Measurements from ENCODE around the gene PAGR1. TPM values are rescaled to one million over a fixed set of nuclear protein-coding genes. Genes with fewer than 3 reads are reported as not detected.

PAGR1 gene
- total and polyA plus RNA-seq, 2 of the 13 experiments (the other 11 are each of a cell fraction or from before 2014, with no cell fraction given): 9.8 to 66.4 TPM

DNA sequence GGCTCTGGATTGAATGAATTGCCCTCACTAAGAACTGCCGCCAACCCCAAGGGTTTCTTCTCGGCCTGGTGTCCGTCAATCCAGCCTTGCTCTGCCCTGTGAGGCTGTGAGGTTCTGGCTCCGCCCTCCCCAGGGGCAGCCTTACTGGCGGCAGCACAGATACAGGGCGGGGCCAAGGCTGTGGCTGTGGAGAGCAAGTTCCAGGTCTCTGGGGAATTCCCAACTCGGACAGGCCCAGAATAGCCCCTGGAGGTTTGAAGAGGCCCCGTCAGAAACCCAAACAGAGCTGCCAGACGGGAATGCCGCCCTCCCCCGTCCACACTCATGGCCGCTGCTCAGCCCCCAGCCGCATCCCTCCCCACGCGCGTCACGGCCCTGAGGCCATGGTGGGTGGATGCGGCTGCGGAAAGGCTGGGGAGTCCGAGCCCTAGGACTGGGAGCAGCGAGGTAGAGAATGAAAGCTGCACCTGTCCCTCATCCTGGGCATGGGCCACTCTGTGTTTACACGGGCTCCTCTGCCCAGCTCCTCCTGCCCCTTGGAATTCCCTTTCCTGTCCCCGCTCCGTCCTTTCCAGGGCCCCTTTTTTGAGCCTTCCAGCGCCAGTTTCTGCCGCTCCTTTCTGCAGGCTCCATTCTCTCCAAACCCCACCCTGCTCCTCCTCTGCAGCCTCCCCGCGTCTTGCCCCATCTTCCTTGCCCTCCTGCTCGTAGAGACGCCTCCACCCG lies 4.6 kb upstream of the PAGR1 start (continued):
- TF ChIP-seq ZNF556 (CRISPR knock-in tag; IDR thresholded peaks at IDR 0.05; ENCODE audit: borderline replicate concordance) (peak; percentile 47; the same call in 1 of the 2 replicates), TCF7L2 (IDR thresholded peaks at IDR 0.05; ENCODE audit: low read depth, low read length) (no peak), ZNF558 (CRISPR knock-in tag; IDR thresholded peaks at IDR 0.05; ENCODE audit: borderline replicate concordance) (no peak), ZNF660 (CRISPR knock-in tag; IDR thresholded peaks at IDR 0.05; ENCODE audit: borderline replicate concordance, low read depth) (no peak), NFIC (IDR thresholded peaks at IDR 0.05; ENCODE audit: low read length) (no peak), KMT2A (CRISPR knock-in tag; IDR thresholded peaks at IDR 0.05) (peak; percentile 61), XRCC5 (optimal IDR thresholded peaks at IDR 0.05; ENCODE audit: low read length) (peak; percentile 71), ZNF598 (CRISPR knock-in tag; IDR thresholded peaks at IDR 0.05; ENCODE audit: borderline replicate concordance) (peak; percentile 73; the same call in 1 of the 2 replicates), ZNF17 (CRISPR knock-in tag; IDR thresholded peaks at IDR 0.05) (no peak), ELF3 (CRISPR knock-in tag; IDR thresholded peaks at IDR 0.05) (no peak), ZSCAN31 (CRISPR knock-in tag; IDR thresholded peaks at IDR 0.05; ENCODE audit: low read depth) (peak; percentile 95), ZNF614 (CRISPR knock-in tag; IDR thresholded peaks at IDR 0.05; ENCODE audit: borderline replicate concordance) (0 out of 2 replicates have a peak, but pooled peaks have one; percentile 6)
- TF ChIP-seq, protein P1, sequence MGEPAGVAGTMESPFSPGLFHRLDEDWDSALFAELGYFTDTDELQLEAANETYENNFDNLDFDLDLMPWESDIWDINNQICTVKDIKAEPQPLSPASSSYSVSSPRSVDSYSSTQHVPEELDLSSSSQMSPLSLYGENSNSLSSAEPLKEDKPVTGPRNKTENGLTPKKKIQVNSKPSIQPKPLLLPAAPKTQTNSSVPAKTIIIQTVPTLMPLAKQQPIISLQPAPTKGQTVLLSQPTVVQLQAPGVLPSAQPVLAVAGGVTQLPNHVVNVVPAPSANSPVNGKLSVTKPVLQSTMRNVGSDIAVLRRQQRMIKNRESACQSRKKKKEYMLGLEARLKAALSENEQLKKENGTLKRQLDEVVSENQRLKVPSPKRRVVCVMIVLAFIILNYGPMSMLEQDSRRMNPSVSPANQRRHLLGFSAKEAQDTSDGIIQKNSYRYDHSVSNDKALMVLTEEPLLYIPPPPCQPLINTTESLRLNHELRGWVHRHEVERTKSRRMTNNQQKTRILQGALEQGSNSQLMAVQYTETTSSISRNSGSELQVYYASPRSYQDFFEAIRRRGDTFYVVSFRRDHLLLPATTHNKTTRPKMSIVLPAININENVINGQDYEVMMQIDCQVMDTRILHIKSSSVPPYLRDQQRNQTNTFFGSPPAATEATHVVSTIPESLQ (CRISPR knock-in tag; conservative IDR thresholded peaks at IDR 0.05): no peak
- TF ChIP-seq, protein P2, sequence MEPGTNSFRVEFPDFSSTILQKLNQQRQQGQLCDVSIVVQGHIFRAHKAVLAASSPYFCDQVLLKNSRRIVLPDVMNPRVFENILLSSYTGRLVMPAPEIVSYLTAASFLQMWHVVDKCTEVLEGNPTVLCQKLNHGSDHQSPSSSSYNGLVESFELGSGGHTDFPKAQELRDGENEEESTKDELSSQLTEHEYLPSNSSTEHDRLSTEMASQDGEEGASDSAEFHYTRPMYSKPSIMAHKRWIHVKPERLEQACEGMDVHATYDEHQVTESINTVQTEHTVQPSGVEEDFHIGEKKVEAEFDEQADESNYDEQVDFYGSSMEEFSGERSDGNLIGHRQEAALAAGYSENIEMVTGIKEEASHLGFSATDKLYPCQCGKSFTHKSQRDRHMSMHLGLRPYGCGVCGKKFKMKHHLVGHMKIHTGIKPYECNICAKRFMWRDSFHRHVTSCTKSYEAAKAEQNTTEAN (CRISPR knock-in tag; conservative IDR thresholded peaks at IDR 0.05): peak; percentile 33; the same call in 1 of the 2 replicates
- TF ChIP-seq, protein P3, sequence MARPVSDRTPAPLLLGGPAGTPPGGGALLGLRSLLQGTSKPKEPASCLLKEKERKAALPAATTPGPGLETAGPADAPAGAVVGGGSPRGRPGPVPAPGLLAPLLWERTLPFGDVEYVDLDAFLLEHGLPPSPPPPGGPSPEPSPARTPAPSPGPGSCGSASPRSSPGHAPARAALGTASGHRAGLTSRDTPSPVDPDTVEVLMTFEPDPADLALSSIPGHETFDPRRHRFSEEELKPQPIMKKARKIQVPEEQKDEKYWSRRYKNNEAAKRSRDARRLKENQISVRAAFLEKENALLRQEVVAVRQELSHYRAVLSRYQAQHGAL (CRISPR knock-in tag; IDR thresholded peaks at IDR 0.05; ENCODE audit: not compliant biosample characterization): no peak
- TF ChIP-seq, protein P4, sequence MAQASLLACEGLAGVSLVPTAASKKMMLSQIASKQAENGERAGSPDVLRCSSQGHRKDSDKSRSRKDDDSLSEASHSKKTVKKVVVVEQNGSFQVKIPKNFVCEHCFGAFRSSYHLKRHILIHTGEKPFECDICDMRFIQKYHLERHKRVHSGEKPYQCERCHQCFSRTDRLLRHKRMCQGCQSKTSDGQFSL (CRISPR knock-in tag; IDR thresholded peaks at IDR 0.05): peak; percentile 67; the same call in 1 of the 2 replicates
- TF ChIP-seq, protein P5, sequence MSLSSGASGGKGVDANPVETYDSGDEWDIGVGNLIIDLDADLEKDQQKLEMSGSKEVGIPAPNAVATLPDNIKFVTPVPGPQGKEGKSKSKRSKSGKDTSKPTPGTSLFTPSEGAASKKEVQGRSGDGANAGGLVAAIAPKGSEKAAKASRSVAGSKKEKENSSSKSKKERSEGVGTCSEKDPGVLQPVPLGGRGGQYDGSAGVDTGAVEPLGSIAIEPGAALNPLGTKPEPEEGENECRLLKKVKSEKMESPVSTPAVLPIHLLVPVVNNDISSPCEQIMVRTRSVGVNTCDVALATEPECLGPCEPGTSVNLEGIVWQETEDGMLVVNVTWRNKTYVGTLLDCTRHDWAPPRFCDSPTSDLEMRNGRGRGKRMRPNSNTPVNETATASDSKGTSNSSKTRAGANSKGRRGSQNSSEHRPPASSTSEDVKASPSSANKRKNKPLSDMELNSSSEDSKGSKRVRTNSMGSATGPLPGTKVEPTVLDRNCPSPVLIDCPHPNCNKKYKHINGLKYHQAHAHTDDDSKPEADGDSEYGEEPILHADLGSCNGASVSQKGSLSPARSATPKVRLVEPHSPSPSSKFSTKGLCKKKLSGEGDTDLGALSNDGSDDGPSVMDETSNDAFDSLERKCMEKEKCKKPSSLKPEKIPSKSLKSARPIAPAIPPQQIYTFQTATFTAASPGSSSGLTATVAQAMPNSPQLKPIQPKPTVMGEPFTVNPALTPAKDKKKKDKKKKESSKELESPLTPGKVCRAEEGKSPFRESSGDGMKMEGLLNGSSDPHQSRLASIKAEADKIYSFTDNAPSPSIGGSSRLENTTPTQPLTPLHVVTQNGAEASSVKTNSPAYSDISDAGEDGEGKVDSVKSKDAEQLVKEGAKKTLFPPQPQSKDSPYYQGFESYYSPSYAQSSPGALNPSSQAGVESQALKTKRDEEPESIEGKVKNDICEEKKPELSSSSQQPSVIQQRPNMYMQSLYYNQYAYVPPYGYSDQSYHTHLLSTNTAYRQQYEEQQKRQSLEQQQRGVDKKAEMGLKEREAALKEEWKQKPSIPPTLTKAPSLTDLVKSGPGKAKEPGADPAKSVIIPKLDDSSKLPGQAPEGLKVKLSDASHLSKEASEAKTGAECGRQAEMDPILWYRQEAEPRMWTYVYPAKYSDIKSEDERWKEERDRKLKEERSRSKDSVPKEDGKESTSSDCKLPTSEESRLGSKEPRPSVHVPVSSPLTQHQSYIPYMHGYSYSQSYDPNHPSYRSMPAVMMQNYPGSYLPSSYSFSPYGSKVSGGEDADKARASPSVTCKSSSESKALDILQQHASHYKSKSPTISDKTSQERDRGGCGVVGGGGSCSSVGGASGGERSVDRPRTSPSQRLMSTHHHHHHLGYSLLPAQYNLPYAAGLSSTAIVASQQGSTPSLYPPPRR (CRISPR knock-in tag; IDR thresholded peaks at IDR 0.05; ENCODE audit: borderline replicate concordance): no peak
- TF ChIP-seq, protein P6, sequence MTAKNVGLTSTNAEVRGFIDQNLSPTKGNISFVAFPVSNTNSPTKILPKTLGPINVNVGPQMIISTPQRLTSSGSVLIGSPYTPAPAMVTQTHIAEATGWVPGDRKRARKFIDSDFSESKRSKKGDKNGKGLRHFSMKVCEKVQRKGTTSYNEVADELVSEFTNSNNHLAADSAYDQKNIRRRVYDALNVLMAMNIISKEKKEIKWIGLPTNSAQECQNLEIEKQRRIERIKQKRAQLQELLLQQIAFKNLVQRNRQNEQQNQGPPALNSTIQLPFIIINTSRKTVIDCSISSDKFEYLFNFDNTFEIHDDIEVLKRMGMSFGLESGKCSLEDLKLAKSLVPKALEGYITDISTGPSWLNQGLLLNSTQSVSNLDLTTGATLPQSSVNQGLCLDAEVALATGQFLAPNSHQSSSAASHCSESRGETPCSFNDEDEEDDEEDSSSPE (CRISPR knock-in tag; IDR thresholded peaks at IDR 0.05): no peak

Measured in HepG2 (cell line).